ENCODE measurements around the gene SLC8A2. TPM values are rescaled to one million over a fixed set of nuclear protein-coding genes. Genes with fewer than 3 reads are reported as not detected.

SLC8A2 gene
- total and polyA plus RNA-seq, 2 of the 8 experiments (the other 6 are each of a cell fraction or from before 2014, with no cell fraction given): 7.3 to 12.4 TPM

DNA sequence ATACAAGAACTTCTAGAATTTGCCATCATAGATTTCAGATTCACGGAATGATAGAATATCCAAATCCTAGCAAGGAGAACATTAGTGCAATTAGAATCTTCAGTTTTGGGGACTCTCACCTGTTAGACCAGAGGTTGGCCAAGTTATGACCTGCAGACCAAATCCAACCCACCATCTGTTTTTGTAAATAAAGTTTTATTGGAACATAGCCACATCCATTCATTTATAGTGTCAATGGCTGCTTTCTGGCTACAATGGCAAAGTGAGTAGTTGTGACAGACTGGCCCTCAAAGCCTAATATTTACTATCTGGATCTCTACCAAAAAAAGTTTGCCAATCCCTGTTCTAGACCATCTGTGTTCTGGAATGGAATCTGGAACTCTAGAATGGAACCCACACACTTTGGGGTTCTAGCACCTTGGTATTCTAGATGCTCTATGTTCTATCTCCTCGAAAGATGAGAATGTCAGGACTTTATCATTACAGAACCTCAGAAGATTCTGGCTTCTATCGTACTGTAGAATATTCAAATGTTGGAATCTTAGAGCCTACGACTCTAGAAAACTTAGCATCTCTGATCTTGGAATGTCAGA, 9.9 kb upstream of the SLC8A2 start:
- no peak overlapping the region for H3K9ac ChIP-seq (replicated peaks in 1 of 4; ENCODE audit: extremely low read depth in 1 of 4, low read depth in 3 of 4, low read length in 3 of 4)
- CTCF ChIA-PET (ENCODE audit: partially characterized antibody): interaction anchor here (0.6 to 11.5 kb wide), 4 partner anchors 10 to 226 kb away, joined by 3 to 80 read pairs (median 6); no protein-coding TSS in a partner anchor
- H3K18ac ChIP-seq (ENCODE audit: extremely low read depth, low read length): no peak overlapping the region
- no peak overlapping the region for H4K8ac ChIP-seq (ENCODE audit: extremely low read depth, insufficient read depth, low read length)
- H3K14ac ChIP-seq (ENCODE audit: insufficient read length): no peak overlapping the region
- no peak overlapping the region for H2BK20ac ChIP-seq (ENCODE audit: low read length)
- H2BK5ac ChIP-seq (ENCODE audit: low read depth, low read length): no peak overlapping the region
- H4K5ac ChIP-seq (ENCODE audit: insufficient read length, low read depth, low read length): no peak overlapping the region
- H3K4me1 ChIP-seq (replicated peaks in 1 of 4; ENCODE audit: control insufficient read depth in 3 of 4, insufficient read depth in 4 of 4, low read length in 3 of 4): peaks cover 0 to 8% (median 3%) of the 10 kb centered on the region in 4 experiments; a peak in 2 of 7 replicates
- no peak overlapping the region for H2BK12ac ChIP-seq (ENCODE audit: low read depth, low read length)
- H3K23ac ChIP-seq (ENCODE audit: insufficient read length): no peak overlapping the region
- no peaks in the 10 kb centered on the region for H3K79me1 ChIP-seq (ENCODE audit: low read depth, low read length)
- WGBS, 2 experiments (ENCODE audit: extremely low coverage in 1 of 2, insufficient coverage in 1 of 2, insufficient read length in 1 of 2, insufficient replicate concordance in 2 of 2, low coverage in 1 of 2, low lambda C conversion rate in 2 of 2, missing lambda C conversion rate in 1 of 2): 93% methylated on average over 4 of the region's 4 CpGs; no CpG with 5 or more reads in 1 of the 2 experiments
- no peak overlapping the region for H3K4ac ChIP-seq (replicated peaks; ENCODE audit: insufficient read length, low read depth, low read length)
- no peak overlapping the region for H2AK5ac ChIP-seq (ENCODE audit: low read depth, low read length)
- H3K27ac ChIP-seq (ENCODE audit: low read depth, low read length): no peak overlapping the region
- no peaks in the 10 kb centered on the region for H3K9me3 ChIP-seq (ENCODE audit: insufficient read depth in 2 of 2, low read depth in 1 of 2, low read length in 1 of 2)
- H4K20me1 ChIP-seq (replicated peaks in 1 of 2; ENCODE audit: control insufficient read depth in 1 of 2, insufficient read depth in 2 of 2, low read length in 2 of 2): no peaks in the 10 kb centered on the region
- H3K36me3 ChIP-seq (ENCODE audit: control insufficient read depth in 2 of 4, insufficient read depth in 4 of 4, low read length in 3 of 4): peaks cover 0 to 4% (median 0%) of the 10 kb centered on the region in 4 experiments; a peak in 2 of 8 replicates
- H4K91ac ChIP-seq (replicated peaks; ENCODE audit: insufficient read length, low read length): no peak overlapping the region
- H3K56ac ChIP-seq (replicated peaks; ENCODE audit: insufficient read length, low read depth, low read length): no peak overlapping the region
- H2BK15ac ChIP-seq (ENCODE audit: low read length): no peak overlapping the region
- no peak overlapping the region for H2BK120ac ChIP-seq (replicated peaks; ENCODE audit: low read depth, low read length)
- no peak overlapping the region for H3K4me3 ChIP-seq (ENCODE audit: extremely low read depth in 1 of 4, insufficient read depth in 2 of 4, low read depth in 3 of 4, low read length in 4 of 4)
- H2AFZ ChIP-seq (ENCODE audit: low read length): no peak overlapping the region
- FAIRE-seq: no peak
- POLR2A ChIA-PET (ENCODE audit: partially characterized antibody): interaction anchor here (1.5 kb wide), 1 partner anchor 34 kb away, joined by 3 read pairs; no protein-coding TSS in a partner anchor
- no peak for DNase-seq (ENCODE audit: low read depth in 1 of 2, low spot score in 2 of 2)
- H3K23me2 ChIP-seq (ENCODE audit: low read depth, low read length): peaks cover 11% of the 10 kb centered on the region
- no peaks in the 10 kb centered on the region for H3K27me3 ChIP-seq (replicated peaks in 1 of 4; ENCODE audit: control insufficient read depth in 3 of 4, extremely low read depth in 1 of 4, insufficient read depth in 3 of 4, low read length in 3 of 4)
- H3K4me2 ChIP-seq (ENCODE audit: insufficient read depth in 1 of 2, low read depth in 2 of 2, low read length in 2 of 2): no peak overlapping the region
- H3K79me2 ChIP-seq (ENCODE audit: control insufficient read depth in 1 of 2, insufficient read depth in 2 of 2, low read length in 2 of 2): no peaks in the 10 kb centered on the region
- TF ChIP-seq CEBPB (IDR thresholded peaks at IDR 0.05; ENCODE audit: low read depth, low read length) (no peak), BRCA1 (IDR thresholded peaks at IDR 0.05; ENCODE audit: low read depth, low read length) (no peak), RBBP5 (IDR thresholded peaks at IDR 0.05; ENCODE audit: borderline replicate concordance, low read depth, low read length) (no peak), HDAC2 (IDR thresholded peaks at IDR 0.05; ENCODE audit: borderline replicate concordance in 1 of 2, low read depth in 2 of 2, low read length in 2 of 2) (no peak), SP1 (IDR thresholded peaks at IDR 0.05; ENCODE audit: low read depth, low read length) (no peak), SIRT6 (IDR thresholded peaks at IDR 0.05; ENCODE audit: low read length) (no peak), YY1 (IDR thresholded peaks at IDR 0.05; ENCODE audit: low read depth, low read length) (no peak), HDAC6 (IDR thresholded peaks at IDR 0.05; ENCODE audit: low read depth, low read length) (no peak), KDM4A (IDR thresholded peaks at IDR 0.05; ENCODE audit: low read depth, low read length, severe bottlenecking) (no peak), POLR2AphosphoS5 (IDR thresholded peaks at IDR 0.05; ENCODE audit: low read depth, low read length) (no peak), RAD21 (IDR thresholded peaks at IDR 0.05 in 1 of 2, conservative IDR thresholded peaks at IDR 0.05 in 1 of 2; ENCODE audit: low read depth in 2 of 2, low read length in 2 of 2) (no peak), JUN (IDR thresholded peaks at IDR 0.05; ENCODE audit: low read depth, low read length) (no peak)
- TF ChIP-seq, protein P1, sequence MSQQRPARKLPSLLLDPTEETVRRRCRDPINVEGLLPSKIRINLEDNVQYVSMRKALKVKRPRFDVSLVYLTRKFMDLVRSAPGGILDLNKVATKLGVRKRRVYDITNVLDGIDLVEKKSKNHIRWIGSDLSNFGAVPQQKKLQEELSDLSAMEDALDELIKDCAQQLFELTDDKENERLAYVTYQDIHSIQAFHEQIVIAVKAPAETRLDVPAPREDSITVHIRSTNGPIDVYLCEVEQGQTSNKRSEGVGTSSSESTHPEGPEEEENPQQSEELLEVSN (IDR thresholded peaks at IDR 0.05): no peak
